Endothelial cell of umbilical vein (primary cell): ENCODE results near the gene CELSR1. TPM values are rescaled to one million over a fixed set of nuclear protein-coding genes. Genes with fewer than 3 reads are reported as not detected.

ENCODE experiments used
- BruUV-seq: library from RNA; stranded (reverse); fragments of 400-500 nt; replicated peaks from 2 replicates; lab custom pipeline; 2021; lab: Mats Ljungman, UMichigan
- CTCF ChIA-PET: fragments of 300-600, 350-600 bp; sonication (Branson Sonifier 250); formaldehyde crosslinking; loops from one replicate; lab custom pipeline; 2021; ENCODE audit warnings: antibody characterized with exemption, inconsistent platforms; lab: Charles Lee
- POLR2A ChIA-PET: fragments of 300-600, 350-600 bp; sonication (Branson Sonifier 250); formaldehyde crosslinking; loops from one replicate; lab custom pipeline; 2021; ENCODE audit warnings: antibody characterized with exemption, inconsistent platforms; lab: Charles Lee
- DNase-seq: peaks from one replicate; pipeline ENCODE4 v3.0.0-alpha.2; 2011; ENCODE audit warnings: low read depth, low spot score
- FAIRE-seq: peaks from 2 replicates; lab custom pipeline; 2011; peaks lifted over from hg19 to GRCh38; lab: Jason Lieb, UNC
- H2AFZ ChIP-seq: 2 replicates; pipeline ENCODE4 v1.6.0; 2012; ENCODE audit warnings: low read depth, low read length, control low read depth, inconsistent platforms
- H3K27ac ChIP-seq: 2 replicates; pipeline ENCODE4 v1.5.1; 2011; ENCODE audit warnings: low read depth, mild to moderate bottlenecking, control low read depth, low read length, moderate library complexity; ENCODE audit not compliant: insufficient read depth
- H3K27me3 ChIP-seq, 2 experiments: 2 replicates each; pipeline versions ENCODE4 v1.6.0 to v1.6.1; 2011; ENCODE audit warnings: low read length in 2 of 2, mixed read lengths in 1 of 2; ENCODE audit not compliant: control insufficient read depth in 2 of 2, insufficient read depth in 2 of 2
- H3K36me3 ChIP-seq, 2 experiments: 2 replicates in 1 of 2; 3 replicates in 1 of 2; pipeline ENCODE4 v1.5.1; 2011; ENCODE audit warnings: low read length in 2 of 2, mild to moderate bottlenecking in 1 of 2, moderate library complexity in 1 of 2; ENCODE audit not compliant: control insufficient read depth in 2 of 2, insufficient read depth in 2 of 2; ENCODE audit errors: extremely low read depth in 1 of 2
- H3K4me1 ChIP-seq: 3 replicates; pipeline ENCODE4 v1.5.1; 2011; ENCODE audit warnings: mild to moderate bottlenecking, low read length; ENCODE audit not compliant: control insufficient read depth, insufficient read depth; ENCODE audit errors: extremely low read depth
- H3K4me2 ChIP-seq: 2 replicates; pipeline ENCODE4 v1.6.1; 2011; ENCODE audit warnings: low read length, control low read depth, mixed read lengths; ENCODE audit not compliant: insufficient read depth
- H3K4me3 ChIP-seq, 3 experiments: fragments of 200-600 bp in 1 of 3; sonication (generic), shearing (Covaris generic) in 1 of 3; replicated peaks in 1 of 3; 2 replicates each; pipeline ENCODE4 v1.5.1; 2011 to 2016; ENCODE audit warnings: control low read depth in 3 of 3, low read length in 3 of 3, mild to moderate bottlenecking in 2 of 3, inconsistent platforms in 1 of 3, low read depth in 1 of 3, moderate library complexity in 1 of 3; ENCODE audit not compliant: insufficient read depth in 1 of 3
- H3K79me2 ChIP-seq: 2 replicates; pipeline ENCODE4 v1.6.0; 2012; ENCODE audit warnings: low read length, inconsistent platforms; ENCODE audit not compliant: control insufficient read depth, insufficient read depth
- H3K9ac ChIP-seq: replicated peaks from 2 replicates; pipeline ENCODE3; 2011; ENCODE audit warnings: low read length, control low read depth; ENCODE audit not compliant: insufficient read depth; ENCODE audit errors: extremely low read depth
- H3K9me1 ChIP-seq: replicated peaks from 3 replicates; pipeline ENCODE4 v1.6.0; 2011; ENCODE audit warnings: mild to moderate bottlenecking, low read length; ENCODE audit not compliant: control insufficient read depth, insufficient read depth; ENCODE audit errors: extremely low read depth
- H3K9me3 ChIP-seq: replicated peaks from 2 replicates; pipeline ENCODE4 v1.5.1; 2012; ENCODE audit warnings: low read length, inconsistent platforms; ENCODE audit not compliant: control insufficient read depth, insufficient read depth
- H4K20me1 ChIP-seq: replicated peaks from 2 replicates; pipeline ENCODE3; 2011; ENCODE audit warnings: mild to moderate bottlenecking, low read length; ENCODE audit not compliant: control insufficient read depth, insufficient read depth; ENCODE audit errors: extremely low read depth
- EZH2 ChIP-seq: IDR thresholded peaks from 2 replicates; pipeline ENCODE4 v1.6.1; 2012; ENCODE audit warnings: borderline replicate concordance, low read depth, mild to moderate bottlenecking, moderate library complexity, low read length, inconsistent platforms; ENCODE audit not compliant: severe bottlenecking
- FOS ChIP-seq: IDR thresholded peaks from 2 replicates; pipeline ENCODE4 v1.6.1; 2011; ENCODE audit warnings: mild to moderate bottlenecking, low read length, moderate library complexity, borderline replicate concordance; ENCODE audit not compliant: insufficient read depth
- JUN ChIP-seq: IDR thresholded peaks from 2 replicates; pipeline ENCODE4 v1.6.1; 2011; ENCODE audit warnings: borderline replicate concordance, low read depth; ENCODE audit not compliant: insufficient read length, insufficient read depth
- MYC ChIP-seq: IDR thresholded peaks from one replicate; pipeline ENCODE4 v1.6.1; 2011; ENCODE audit warnings: mild to moderate bottlenecking, low read depth, low read length
- POLR2AphosphoS5 ChIP-seq: IDR thresholded peaks from 2 replicates; pipeline ENCODE4 v1.6.1; 2012; ENCODE audit warnings: low read depth, mild to moderate bottlenecking, control low read depth, low read length, moderate library complexity; ENCODE audit not compliant: insufficient read depth
- dilution Hi-C: fragments of 300-500 bp; cut with MboI; formaldehyde crosslinking; loops from one replicate; pipeline ENCODE4 v1.15.0; 2019; ENCODE audit warnings: low sequenced_read_pairs; ENCODE audit not compliant: extremely low pct_ligation_motif_present
- intact Hi-C: fragments of 100-400 bp; cut with micrococcal nuclease; formaldehyde crosslinking; loops from one replicate; pipeline ENCODE4 v1.10.0; 2022
- polyA plus RNA-seq, 4 experiments: library from polyadenylated mRNA; depleted of rRNA in 3 of 4; stranded (reverse) in 3 of 4; unstranded in 1 of 4; fragments of >200 nt; gene quantifications; 2 replicates each; pipeline versions ENCODE4 v1.2.1 to v1.2.3, GENCODE V29; 2011 to 2012; ENCODE audit warnings: missing spikeins in 1 of 4
- total RNA-seq: library from RNA; stranded (reverse); gene quantifications from 2 replicates; pipeline ENCODE4 v1.2.3, GENCODE V29; 2021
- TF ChIP-seq, protein P1 (sequence below), 2 donors: IDR thresholded peaks; 1 replicate in 1 of 2; 2 replicates in 1 of 2; pipeline ENCODE4 v1.5.1; 2011; ENCODE audit warnings: low read length in 2 of 2, mild to moderate bottlenecking in 2 of 2, moderate library complexity in 2 of 2, control low read depth in 1 of 2, inconsistent platforms in 1 of 2, low read depth in 1 of 2; ENCODE audit not compliant: insufficient read depth in 1 of 2; ENCODE audit errors: extremely low read depth in 1 of 2

CELSR1 gene
- total and polyA plus RNA-seq, 2 donors (not counting 3 experiments of a cell fraction or from before 2014, with no cell fraction given): 3.7 to 5.4 TPM

DNA sequence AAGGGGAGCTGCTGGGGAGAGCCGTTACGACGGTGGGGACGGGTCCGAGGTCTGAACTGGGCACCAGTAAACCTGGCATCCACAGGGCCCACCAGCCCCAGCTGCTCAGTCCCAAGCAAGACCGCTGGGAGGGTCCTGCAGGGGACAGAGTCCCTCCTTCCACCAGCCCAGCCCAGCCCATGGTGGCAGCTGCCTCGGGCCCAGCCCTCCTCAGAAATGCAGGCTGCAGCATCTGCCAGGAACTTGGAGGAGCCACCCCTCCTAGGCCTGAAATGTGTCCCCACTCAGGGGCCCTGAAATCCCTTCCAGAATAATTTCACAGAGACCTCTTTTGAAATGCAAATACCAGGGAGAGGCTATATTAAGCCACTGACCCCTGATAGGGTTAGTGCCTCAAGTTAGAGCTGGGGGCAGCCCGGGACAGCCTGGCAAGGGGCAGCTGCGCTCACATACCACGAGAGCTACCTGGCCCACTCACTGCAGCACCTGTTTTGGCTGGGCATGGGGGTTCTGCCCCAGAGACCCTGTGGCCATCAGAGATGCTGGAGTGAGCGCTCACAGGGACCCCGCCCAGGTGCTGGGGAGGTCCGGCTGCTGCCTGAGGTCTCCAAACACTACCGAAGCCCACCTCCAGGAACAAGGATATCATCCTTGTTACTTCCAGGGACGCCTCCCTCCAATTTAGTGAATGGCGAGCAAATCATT, 53.1 kb downstream of the CELSR1 start:
- no peaks in the 10 kb centered on the region for H3K79me2 ChIP-seq
- no peaks in the 10 kb centered on the region for H3K9me1 ChIP-seq
- CTCF ChIA-PET: no interaction called here
- H3K27me3 ChIP-seq: peaks cover 0 to 2% of the 10 kb centered on the region in 2 experiments
- TF ChIP-seq POLR2AphosphoS5: no peak
- no peak for TF ChIP-seq MYC
- TF ChIP-seq FOS: no peak
- TF ChIP-seq EZH2: no peak
- TF ChIP-seq JUN: no peak
- TF ChIP-seq, protein P1, sequence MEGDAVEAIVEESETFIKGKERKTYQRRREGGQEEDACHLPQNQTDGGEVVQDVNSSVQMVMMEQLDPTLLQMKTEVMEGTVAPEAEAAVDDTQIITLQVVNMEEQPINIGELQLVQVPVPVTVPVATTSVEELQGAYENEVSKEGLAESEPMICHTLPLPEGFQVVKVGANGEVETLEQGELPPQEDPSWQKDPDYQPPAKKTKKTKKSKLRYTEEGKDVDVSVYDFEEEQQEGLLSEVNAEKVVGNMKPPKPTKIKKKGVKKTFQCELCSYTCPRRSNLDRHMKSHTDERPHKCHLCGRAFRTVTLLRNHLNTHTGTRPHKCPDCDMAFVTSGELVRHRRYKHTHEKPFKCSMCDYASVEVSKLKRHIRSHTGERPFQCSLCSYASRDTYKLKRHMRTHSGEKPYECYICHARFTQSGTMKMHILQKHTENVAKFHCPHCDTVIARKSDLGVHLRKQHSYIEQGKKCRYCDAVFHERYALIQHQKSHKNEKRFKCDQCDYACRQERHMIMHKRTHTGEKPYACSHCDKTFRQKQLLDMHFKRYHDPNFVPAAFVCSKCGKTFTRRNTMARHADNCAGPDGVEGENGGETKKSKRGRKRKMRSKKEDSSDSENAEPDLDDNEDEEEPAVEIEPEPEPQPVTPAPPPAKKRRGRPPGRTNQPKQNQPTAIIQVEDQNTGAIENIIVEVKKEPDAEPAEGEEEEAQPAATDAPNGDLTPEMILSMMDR (IDR thresholded peaks at IDR 0.05; ENCODE audit: extremely low read depth in 1 of 2, insufficient read depth in 1 of 2, low read depth in 1 of 2, low read length in 2 of 2): no peak
- no peaks in the 10 kb centered on the region for H3K36me3 ChIP-seq
- FAIRE-seq (no peak), DNase-seq (no peak)
- dilution Hi-C loops: no loop called here
- H3K9me3 ChIP-seq: no peaks in the 10 kb centered on the region
- no peaks in the 10 kb centered on the region for H3K4me1 ChIP-seq
- intact Hi-C loops: no loop called here
- H4K20me1 ChIP-seq: no peaks in the 10 kb centered on the region
- POLR2A ChIA-PET: no interaction called here
- H3K4me3 ChIP-seq: no peak overlapping the region
- no peak overlapping the region for H3K27ac ChIP-seq
- no peak overlapping the region for H2AFZ ChIP-seq
- BruUV-seq: no TSS peak
- H3K4me2 ChIP-seq: no peak overlapping the region
- no peak overlapping the region for H3K9ac ChIP-seq
